Stimulated activated naive B cell treated with anti-CD40 and anti-IgM and Interleukin-4, amounts not matched to agents 10 μg/mL and 1 μg/mL and 100 μg/mL, for 72 hours (primary cell): ENCODE measurements around the gene NR1I3.

ENCODE experiments used
- ATAC-seq, 2 donors: fragments of 150-1000 bp; cut with Tn5 transposase; replicated peaks; 2 replicates each; pipeline ENCODE4 v1.10.0; 2021; ENCODE audit warnings: moderate library complexity in 1 of 2
- DNase-seq: peaks from one replicate; pipeline ENCODE4 v3.0.0; 2021
- H3K27ac Mint-ChIP-seq: one replicate; pipeline ENCODE4 v1.8.0; 2022; ENCODE audit warnings: mild to moderate bottlenecking, mixed read lengths
- H3K27me3 Mint-ChIP-seq, 2 donors: one replicate each; pipeline ENCODE4 v1.8.0; 2022; ENCODE audit warnings: mixed read lengths in 2 of 2
- H3K36me3 Mint-ChIP-seq, 2 donors: one replicate each; pipeline ENCODE4 v1.8.0; 2022; ENCODE audit warnings: mixed read lengths in 2 of 2, mild to moderate bottlenecking in 1 of 2
- H3K4me1 Mint-ChIP-seq, 2 donors: one replicate each; pipeline ENCODE4 v1.8.0; 2022; ENCODE audit warnings: mixed read lengths in 2 of 2, mild to moderate bottlenecking in 1 of 2
- H3K4me3 Mint-ChIP-seq, 2 donors: one replicate each; pipeline ENCODE4 v1.8.0; 2022; ENCODE audit warnings: mild to moderate bottlenecking in 2 of 2, mixed read lengths in 2 of 2, moderate library complexity in 1 of 2
- H3K9me3 Mint-ChIP-seq, 2 donors: one replicate each; pipeline ENCODE4 v1.8.0; 2022; ENCODE audit warnings: mixed read lengths in 2 of 2, mild to moderate bottlenecking in 1 of 2

Gene NR1I3

DNA sequence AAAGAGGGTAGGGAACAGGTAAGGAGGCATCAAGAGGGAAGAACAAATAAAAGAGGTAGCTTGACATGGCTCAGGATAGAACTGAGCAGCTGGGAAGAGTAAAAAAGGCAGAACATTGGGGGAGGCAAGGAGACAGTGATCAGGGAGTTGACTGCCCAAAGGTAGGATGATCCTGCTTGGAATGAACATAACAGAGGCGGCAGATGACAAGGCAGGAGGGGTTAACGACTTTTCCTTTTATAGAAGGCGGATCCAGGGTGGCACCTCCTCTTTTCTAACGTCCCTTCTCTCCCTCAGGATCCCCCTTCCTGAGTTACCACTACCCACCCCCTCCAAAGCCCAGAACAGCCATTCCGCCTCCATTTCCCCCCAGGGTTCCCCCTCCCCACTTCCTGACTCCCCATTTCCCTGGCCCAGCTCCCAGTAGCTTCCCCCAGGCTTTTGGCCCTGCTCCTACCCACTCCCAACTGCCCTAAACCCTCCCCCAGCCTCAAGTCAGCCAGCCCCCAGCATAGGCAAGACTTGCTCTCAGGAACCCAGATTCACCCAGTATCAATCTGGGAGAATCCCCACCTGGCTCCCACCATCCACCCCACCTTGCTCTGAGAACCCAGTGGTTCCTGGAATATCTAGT is 38.4 kb downstream of the NR1I3 start:
- Mint-ChIP-seq H3K27ac (no peak overlapping the region), H3K27me3 (no peaks in the 10 kb centered on the region), H3K9me3 (no peaks in the 10 kb centered on the region), H3K4me3 (no peak overlapping the region), H3K36me3 (peaks cover 10 to 11% of the 10 kb centered on the region in 2 donors), H3K4me1 (peaks cover 37 to 45% of the 10 kb centered on the region in 2 donors)
- DNase-seq (no peak), ATAC-seq (no peak)

DNA sequence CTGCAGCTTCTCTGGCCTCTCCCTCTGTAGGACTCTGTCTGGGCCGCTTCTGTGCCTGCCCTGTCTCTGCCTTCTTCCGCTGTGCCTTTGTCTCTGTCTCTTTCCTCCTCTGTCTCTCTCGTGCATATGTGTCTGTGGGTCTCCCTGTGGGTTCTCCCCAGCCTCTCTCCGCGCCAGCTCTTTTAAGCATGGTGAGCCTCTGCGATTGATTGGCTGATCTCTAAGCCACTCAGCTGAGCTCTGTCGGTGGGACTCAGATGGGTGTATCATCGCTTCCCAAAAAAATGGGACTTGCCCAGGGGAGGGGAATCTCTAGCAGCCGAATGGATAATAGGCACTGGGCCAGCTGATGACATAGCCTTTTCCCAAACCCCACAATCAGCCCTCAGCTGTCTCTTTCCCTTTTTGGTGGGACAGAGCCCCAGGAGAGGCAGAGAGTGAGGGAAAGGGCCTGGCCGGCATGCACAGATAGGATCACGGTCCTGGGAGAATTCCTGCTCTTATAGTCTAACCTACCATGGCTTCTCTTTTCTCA is 39.0 kb downstream of the NR1I3 start, which contains the start of gene ADAMTS4:
Gene ADAMTS4, minus strand, starts transcription at position 158 of the 535 bp plus-strand sequence. CDS start 427 bp downstream, outside the sequence.
- ATAC-seq = no peak
- no peak for DNase-seq
- H3K27me3 Mint-ChIP-seq = no peaks in the 10 kb centered on the region
- H3K27ac Mint-ChIP-seq = peak within 1 kb of the TSS; percentile 51
- peaks cover 4% of the 10 kb centered on the region in 2 donors for H3K36me3 Mint-ChIP-seq
- H3K9me3 Mint-ChIP-seq = no peaks in the 10 kb centered on the region
- peaks cover 36 to 48% of the 10 kb centered on the region in 2 donors for H3K4me1 Mint-ChIP-seq
- H3K4me3 Mint-ChIP-seq = no peak within 1 kb of the TSS

DNA sequence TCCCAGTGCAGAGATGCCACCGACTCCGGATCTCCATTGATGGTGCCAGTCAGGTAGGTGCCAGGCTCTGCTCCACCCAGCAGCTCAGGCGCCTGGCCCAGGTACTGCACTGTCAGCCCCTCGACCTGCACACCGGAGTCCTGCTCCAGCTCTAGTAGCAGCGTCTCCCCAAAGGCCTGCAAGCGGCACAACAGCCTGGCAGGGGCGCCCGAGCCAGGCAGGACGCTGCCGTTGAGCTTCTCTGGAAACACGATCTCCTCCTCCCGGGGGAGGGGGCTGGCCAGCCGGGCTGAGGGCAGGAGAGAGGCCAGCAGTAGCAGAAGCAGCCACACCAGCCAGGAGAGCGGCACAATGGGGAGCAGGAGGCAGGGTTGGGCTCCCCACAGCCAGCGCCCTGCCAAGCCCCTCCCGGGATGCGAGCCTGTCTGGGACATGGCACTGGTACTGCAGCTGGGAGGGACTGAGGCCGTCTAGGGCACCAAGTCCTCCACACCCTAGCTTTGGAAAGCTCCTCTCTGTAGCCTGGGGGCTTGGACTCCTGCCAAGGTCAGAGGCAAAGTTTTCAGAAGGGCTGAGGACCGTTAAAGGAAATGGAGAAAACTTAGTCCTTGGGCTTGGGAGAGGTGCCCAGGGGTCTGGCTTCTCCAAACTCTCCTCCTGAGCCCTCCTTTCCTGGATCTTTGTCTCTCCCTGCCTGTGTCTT is 39.7 kb downstream of the NR1I3 start:
- Mint-ChIP-seq H3K27me3 (no peaks in the 10 kb centered on the region), H3K36me3 (peaks cover 0 to 2% of the 10 kb centered on the region in 2 donors), H3K4me1 (peaks cover 38 to 48% of the 10 kb centered on the region in 2 donors), H3K4me3 (no peak overlapping the region), H3K27ac (peak overlapping the region; percentile 51), H3K9me3 (no peaks in the 10 kb centered on the region)
- ATAC-seq = no peak
- no peak for DNase-seq

DNA sequence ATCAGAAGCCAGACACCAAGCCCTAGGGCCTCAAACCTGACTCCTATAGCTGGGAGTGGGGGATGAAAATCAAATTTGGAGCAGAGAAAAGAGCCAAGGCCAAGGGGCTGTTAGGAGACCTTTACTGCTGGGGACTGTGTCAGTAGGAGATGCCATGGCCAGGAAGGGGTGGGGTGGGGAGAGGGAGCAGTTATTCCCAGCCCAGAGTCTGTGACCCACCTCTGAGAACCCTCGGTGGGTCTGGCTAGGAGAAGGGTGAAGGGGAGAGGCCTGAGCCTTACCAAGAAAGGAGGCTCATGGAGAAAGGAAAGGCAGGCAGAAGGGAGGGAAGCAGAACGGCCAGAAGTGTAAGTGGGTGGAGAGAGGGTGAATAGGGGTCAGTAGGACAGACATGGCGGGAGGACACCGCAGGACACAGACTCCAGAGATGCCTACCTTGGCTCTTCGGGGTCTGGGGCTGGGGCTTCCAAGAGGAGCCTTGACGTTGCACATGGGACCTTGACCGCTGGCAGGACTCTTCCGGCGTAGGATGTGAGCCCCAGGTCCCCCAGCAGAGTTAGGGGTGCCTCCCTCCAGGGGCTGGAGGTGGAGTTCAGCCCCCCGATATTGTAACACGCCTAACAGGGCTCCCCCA is 40.3 kb downstream of the NR1I3 start:
- Mint-ChIP-seq H3K27ac (peak overlapping the region; percentile 63), H3K4me3 (no peak overlapping the region), H3K4me1 (peaks cover 40 to 53% of the 10 kb centered on the region in 2 donors), H3K27me3 (no peaks in the 10 kb centered on the region), H3K36me3 (peaks cover 0 to 2% of the 10 kb centered on the region in 2 donors), H3K9me3 (no peaks in the 10 kb centered on the region)
- no peak for ATAC-seq
- DNase-seq = no peak

GRCh38 chr1:161196521-161197451 is 41.2 kb downstream of the NR1I3 start:
- ATAC-seq (no peak), DNase-seq (no peak)
- Mint-ChIP-seq H3K27ac (peak overlapping the region; percentile 63), H3K4me1 (peaks cover 46 to 60% of the 10 kb centered on the region in 2 donors), H3K27me3 (no peaks in the 10 kb centered on the region), H3K36me3 (no peaks in the 10 kb centered on the region), H3K4me3 (peak overlapping the region in 1 of 2 donors; percentile 4), H3K9me3 (no peaks in the 10 kb centered on the region)

- no peak for ATAC-seq
- Mint-ChIP-seq H3K4me3 (no peak overlapping the region), H3K36me3 (no peaks in the 10 kb centered on the region), H3K27ac (no peak overlapping the region), H3K9me3 (no peaks in the 10 kb centered on the region), H3K4me1 (peaks cover 44 to 58% of the 10 kb centered on the region in 2 donors), H3K27me3 (no peaks in the 10 kb centered on the region)
- no peak for DNase-seq
Observed at GRCh38 chr1:161196111-161196510, 41.9 kb downstream of the NR1I3 start.

DNA sequence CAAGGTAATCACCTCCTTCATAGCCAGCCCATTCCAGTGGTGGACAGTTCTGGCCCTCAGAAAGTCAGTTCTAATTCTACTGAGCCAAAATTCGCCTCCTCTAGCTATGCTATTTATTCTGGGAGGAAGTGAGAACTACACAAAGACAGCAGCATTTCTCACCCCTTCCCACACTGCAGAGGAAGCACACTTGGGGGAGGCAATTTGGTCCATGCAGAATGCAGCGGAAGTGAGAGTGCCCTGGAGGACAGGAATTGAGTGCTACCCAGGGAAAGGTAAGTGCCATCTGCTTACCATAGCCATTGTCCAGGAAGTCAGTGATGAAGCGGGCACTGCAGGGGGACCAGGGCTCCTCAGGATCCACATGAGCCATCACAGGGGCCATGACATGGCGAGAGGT is 42.8 kb downstream of the NR1I3 start:
- Mint-ChIP-seq H3K4me3 (no peak overlapping the region), H3K9me3 (no peaks in the 10 kb centered on the region), H3K27me3 (no peaks in the 10 kb centered on the region), H3K4me1 (peaks cover 40 to 50% of the 10 kb centered on the region in 2 donors), H3K36me3 (no peaks in the 10 kb centered on the region), H3K27ac (peak overlapping the region; percentile 38)
- ATAC-seq (peak; percentile 84 to 85), DNase-seq (no peak)

- H3K27me3 Mint-ChIP-seq = no peaks in the 10 kb centered on the region
- H3K27ac Mint-ChIP-seq = peak overlapping the region; percentile 25
- no peak overlapping the region for H3K4me3 Mint-ChIP-seq
- peaks cover 38 to 57% of the 10 kb centered on the region in 2 donors for H3K4me1 Mint-ChIP-seq
- ATAC-seq (no peak), DNase-seq (no peak)
- no peaks in the 10 kb centered on the region for H3K36me3 Mint-ChIP-seq
- no peaks in the 10 kb centered on the region for H3K9me3 Mint-ChIP-seq
Observed at GRCh38 chr1:161193561-161194235, 44.3 kb downstream of the NR1I3 start.

DNA sequence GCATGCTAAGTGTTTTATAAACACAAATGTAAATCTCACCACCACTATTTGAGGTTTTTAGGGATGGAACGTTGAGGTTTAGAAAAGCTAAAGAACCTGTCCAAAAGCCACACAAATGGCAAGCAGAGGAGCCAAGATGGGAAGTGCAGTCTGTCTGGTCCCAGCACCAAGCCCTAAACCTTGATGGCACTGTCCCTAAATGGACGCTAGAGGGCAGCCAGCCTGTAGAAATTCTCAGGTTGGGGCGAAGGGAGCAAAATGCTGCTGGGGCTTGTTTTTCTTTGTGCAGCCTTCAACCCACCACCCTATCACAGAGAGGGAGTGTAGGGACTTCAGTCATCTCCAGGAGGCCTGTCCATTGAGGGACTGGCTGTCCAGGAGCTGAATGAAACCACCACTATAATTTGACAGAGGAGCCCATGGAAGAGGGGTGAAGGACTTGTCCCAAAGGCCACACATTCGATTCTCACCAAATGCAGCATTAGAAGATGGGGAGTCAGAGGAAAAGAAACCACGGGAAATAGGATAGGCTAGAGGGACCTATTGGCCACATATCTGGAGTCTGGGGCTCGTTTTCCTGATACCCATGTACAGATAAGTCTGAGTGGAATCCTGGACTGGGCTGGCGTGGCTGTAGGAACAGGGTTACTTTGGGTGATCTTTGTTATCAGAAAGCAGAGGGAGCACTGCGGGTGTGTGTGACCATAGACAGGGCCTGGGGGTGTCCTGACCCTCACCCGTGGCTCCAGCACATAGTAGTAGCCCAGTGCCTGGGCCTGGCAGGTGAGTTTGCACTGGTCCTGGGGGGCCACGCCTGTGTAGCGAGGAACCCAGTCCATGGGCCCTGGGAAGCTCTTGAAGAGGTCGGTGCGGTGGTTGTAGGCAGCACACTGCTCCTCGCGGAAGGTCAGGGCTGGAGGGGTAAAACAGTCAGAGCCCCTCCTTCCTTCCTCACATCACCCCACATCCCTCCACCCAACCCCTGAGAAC is 45.2 kb downstream of the NR1I3 start:
- peak overlapping the region; percentile 16 for H3K27ac Mint-ChIP-seq
- no peaks in the 10 kb centered on the region for H3K36me3 Mint-ChIP-seq
- peak; percentile 51 for DNase-seq
- H3K27me3 Mint-ChIP-seq = no peaks in the 10 kb centered on the region
- H3K4me3 Mint-ChIP-seq = no peak overlapping the region
- H3K4me1 Mint-ChIP-seq = peaks cover 40 to 64% of the 10 kb centered on the region in 2 donors
- no peaks in the 10 kb centered on the region for H3K9me3 Mint-ChIP-seq
- ATAC-seq = peak; percentile 85 to 86

- no peak overlapping the region for H3K27ac Mint-ChIP-seq
- H3K36me3 Mint-ChIP-seq = no peaks in the 10 kb centered on the region
- no peaks in the 10 kb centered on the region for H3K9me3 Mint-ChIP-seq
- ATAC-seq (no peak), DNase-seq (no peak)
- H3K4me3 Mint-ChIP-seq = no peak overlapping the region
- no peaks in the 10 kb centered on the region for H3K27me3 Mint-ChIP-seq
- peaks cover 46 to 72% of the 10 kb centered on the region in 2 donors for H3K4me1 Mint-ChIP-seq
Observed at GRCh38 chr1:161191971-161192370, 46.0 kb downstream of the NR1I3 start.

DNA sequence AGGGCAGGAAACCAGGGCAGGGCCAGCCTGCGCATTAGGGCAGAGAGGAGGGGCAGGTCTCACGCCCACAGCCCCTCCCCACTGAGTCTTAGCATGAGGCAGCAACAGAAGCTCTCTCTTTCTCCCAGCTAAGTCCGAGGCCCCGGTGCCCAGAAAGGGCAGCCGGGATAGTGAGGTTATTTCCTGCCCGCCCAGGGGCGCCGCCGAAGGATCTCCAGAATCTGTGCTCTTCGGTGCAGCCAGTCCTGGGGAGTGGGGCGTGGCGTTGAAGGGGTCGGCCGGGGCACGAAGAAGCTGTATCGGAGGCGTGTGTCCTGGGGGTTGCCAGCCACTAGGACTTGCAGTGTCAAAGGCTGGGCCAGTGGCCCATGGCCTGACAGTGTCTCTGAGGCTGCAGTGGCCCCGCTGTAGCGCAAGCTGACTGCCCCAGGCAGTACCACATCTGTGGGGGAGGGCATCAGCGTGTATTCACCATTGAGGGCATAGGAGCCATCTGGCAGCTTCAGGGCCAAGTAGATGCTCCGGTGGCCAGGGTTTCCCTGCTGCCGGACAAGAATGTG is 47.0 kb downstream of the NR1I3 start:
- H3K27ac Mint-ChIP-seq = peak overlapping the region; percentile 20
- no peak for DNase-seq
- H3K4me3 Mint-ChIP-seq = no peak overlapping the region
- no peaks in the 10 kb centered on the region for H3K36me3 Mint-ChIP-seq
- ATAC-seq = no peak
- H3K4me1 Mint-ChIP-seq = peaks cover 49 to 79% of the 10 kb centered on the region in 2 donors
- no peaks in the 10 kb centered on the region for H3K27me3 Mint-ChIP-seq
- no peaks in the 10 kb centered on the region for H3K9me3 Mint-ChIP-seq

- DNase-seq = no peak
- no peak overlapping the region for H3K4me3 Mint-ChIP-seq
- H3K4me1 Mint-ChIP-seq = peaks cover 47 to 79% of the 10 kb centered on the region in 2 donors
- ATAC-seq = no peak
- H3K27ac Mint-ChIP-seq = no peak overlapping the region
- no peaks in the 10 kb centered on the region for H3K36me3 Mint-ChIP-seq
- no peaks in the 10 kb centered on the region for H3K27me3 Mint-ChIP-seq
- H3K9me3 Mint-ChIP-seq = no peaks in the 10 kb centered on the region
Observed at GRCh38 chr1:161189036-161189435, 49.0 kb downstream of the NR1I3 start.
